K562 (cell line): ENCODE data around the gene CD72.

Experiments
- CEBPG ChIP-seq, 3 experiments: fragments of 200-800 bp in 1 of 3; sonication (Bioruptor generic) in 1 of 3; sonication (generic) in 1 of 3; formaldehyde crosslinking in 1 of 3; IDR thresholded peaks in 2 of 3; conservative IDR thresholded peaks in 1 of 3; 2 replicates each; pipeline versions ENCODE4 v1.6.1 to v1.8.0; 2016 to 2022; ENCODE audit warnings: missing compliant biosample characterization in 2 of 3, missing genetic modification characterization in 2 of 3, mild to moderate bottlenecking in 1 of 3, missing genetic modification reagents in 1 of 3
- MECOM ChIP-seq: fragments of 250-450 bp; sonication (Bioruptor Pico); IDR thresholded peaks from 2 replicates; pipeline ENCODE4 v1.8.0; 2022; ENCODE audit warnings: inconsistent platforms
- TAF1 ChIP-seq: IDR thresholded peaks from 2 replicates; pipeline ENCODE4 v1.6.1; 2011; ENCODE audit warnings: mild to moderate bottlenecking, low read length, moderate library complexity; ENCODE audit not compliant: insufficient read depth, control insufficient read depth, severe bottlenecking; ENCODE audit errors: extremely low read depth
- YY1 ChIP-seq, 3 experiments: IDR thresholded peaks; 2 replicates each; pipeline ENCODE4 v1.6.1; 2011; ENCODE audit warnings: low read length in 2 of 3, mild to moderate bottlenecking in 2 of 3, moderate library complexity in 2 of 3, borderline replicate concordance in 1 of 3, control low read depth in 1 of 3, low read depth in 1 of 3; ENCODE audit not compliant: insufficient read depth in 3 of 3, insufficient replicate concordance in 2 of 3, control insufficient read depth in 1 of 3, insufficient read length in 1 of 3; ENCODE audit errors: extremely low read depth in 1 of 3
- ZNF75A ChIP-seq: fragments of 450-650 bp; formaldehyde crosslinking; IDR thresholded peaks from 2 replicates; pipeline ENCODE4 v1.4.0; 2020; ENCODE audit warnings: mild to moderate bottlenecking

DNA sequence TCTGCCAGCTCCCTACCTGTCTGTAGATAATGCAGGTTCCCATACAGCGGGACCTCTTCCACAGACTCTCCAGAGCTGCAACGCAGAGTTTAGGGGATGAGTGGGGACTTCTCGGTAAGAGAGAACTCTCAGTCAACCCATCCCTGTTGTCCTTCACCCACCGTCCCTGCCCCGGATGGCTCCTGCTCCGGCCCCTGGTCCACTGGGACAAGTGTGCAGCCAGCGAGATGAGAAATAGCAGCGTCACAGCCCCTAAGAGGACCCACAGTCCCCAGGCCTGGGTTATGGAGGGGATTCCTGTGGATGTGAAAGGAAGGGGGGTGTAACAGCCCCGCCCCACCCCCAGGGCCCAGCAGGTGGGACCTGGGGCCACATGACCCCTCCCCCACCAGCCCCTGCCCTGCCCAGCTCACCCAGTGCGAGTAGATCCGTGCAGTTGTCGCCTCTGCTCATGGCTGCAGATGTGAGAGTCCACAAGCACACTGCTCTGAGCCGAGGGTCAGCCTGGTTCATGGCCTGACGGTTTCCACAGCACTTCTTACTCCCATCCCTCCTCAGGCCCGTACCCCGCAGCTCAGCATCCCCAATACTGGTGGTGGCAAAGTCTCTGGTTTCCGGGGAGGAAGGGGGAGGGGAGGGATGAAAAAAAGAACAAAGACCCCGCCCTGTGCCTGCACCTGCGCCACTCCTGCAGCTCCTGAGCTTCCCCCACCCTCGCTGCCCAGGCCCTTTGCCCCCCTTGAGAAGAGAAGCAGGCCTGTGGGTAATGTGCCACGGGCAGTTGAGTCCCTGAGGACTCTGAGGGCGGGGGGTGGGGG lies 32.3 kb upstream of the CD72 start, which contains the start of gene SIT1:
- TF ChIP-seq YY1 (IDR thresholded peaks at IDR 0.05; ENCODE audit: borderline replicate concordance in 1 of 3, control insufficient read depth in 1 of 3, extremely low read depth in 1 of 3, insufficient read depth in 3 of 3, insufficient read length in 1 of 3, insufficient replicate concordance in 2 of 3, low read depth in 1 of 3, low read length in 2 of 3) = no peak
- TF ChIP-seq TAF1 = no peak
- no peak for TF ChIP-seq CEBPG (CRISPR knock-in tag; IDR thresholded peaks at IDR 0.05)
- no peak for TF ChIP-seq CEBPG (tag; conservative IDR thresholded peaks at IDR 0.05 in 1 of 2, IDR thresholded peaks at IDR 0.05 in 1 of 2)
- no peak for TF ChIP-seq MECOM (CRISPR knock-in tag)
- TF ChIP-seq ZNF75A (CRISPR knock-in tag) = no peak
